OCI-LY1 (cell line): ENCODE results near the gene LANCL3.
"Not testable (repeated sequence)": the region's sequence is repeated elsewhere in the genome, so short reads cannot be mapped to it uniquely, and the experiment has no call there.

ENCODE experiments used
- H2AFZ ChIP-seq: fragments of 200-600 bp; sonication (generic), shearing (Covaris generic); 2 replicates; pipeline ENCODE4 v1.6.0; 2014; ENCODE audit warnings: antibody characterized with exemption, mild to moderate bottlenecking, low read length
- H3F3A ChIP-seq: fragments of 200-600 bp; sonication (generic), shearing (Covaris generic); 2 replicates; pipeline ENCODE4 v1.6.0; 2014; ENCODE audit warnings: mild to moderate bottlenecking, antibody characterized with exemption, low read length, moderate library complexity; ENCODE audit not compliant: insufficient read depth
- H3K27ac ChIP-seq: fragments of 200-600 bp; sonication (generic); 2 replicates; pipeline ENCODE4 v1.5.1; 2014; ENCODE audit warnings: low read length, mixed run types, mild to moderate bottlenecking, low read depth; ENCODE audit not compliant: poor library complexity, severe bottlenecking
- H3K27me3 ChIP-seq: fragments of 200-600 bp; sonication (generic); 2 replicates; pipeline ENCODE4 v1.6.0; 2014; ENCODE audit warnings: antibody characterized with exemption, mild to moderate bottlenecking, low read length, moderate library complexity; ENCODE audit not compliant: insufficient read depth
- H3K36me3 ChIP-seq: fragments of 200-600 bp; sonication (generic); 2 replicates; pipeline ENCODE4 v1.6.1; 2014; ENCODE audit warnings: mild to moderate bottlenecking, antibody characterized with exemption, low read length, moderate library complexity, mixed read lengths; ENCODE audit not compliant: insufficient read depth
- H3K4me1 ChIP-seq: fragments of 200-600 bp; sonication (generic); 2 replicates; pipeline ENCODE4 v1.5.1; 2014; ENCODE audit warnings: mild to moderate bottlenecking, low read length, moderate library complexity; ENCODE audit not compliant: insufficient read depth, severe bottlenecking
- H3K4me2 ChIP-seq: fragments of 200-600 bp; sonication (generic), shearing (Covaris generic); 2 replicates; pipeline ENCODE4 v1.6.1; 2014; ENCODE audit warnings: low read length
- H3K4me3 ChIP-seq: fragments of 200-600 bp; sonication (generic); 2 replicates; pipeline ENCODE4 v1.5.1; 2014; ENCODE audit warnings: low read length, low read depth, mild to moderate bottlenecking, mixed read lengths; ENCODE audit not compliant: poor library complexity, severe bottlenecking
- H3K79me2 ChIP-seq: fragments of 200-600 bp; shearing (Covaris generic); 2 replicates; pipeline ENCODE4 v1.6.1; 2016; ENCODE audit warnings: mixed run types, low read length, mixed read lengths; ENCODE audit not compliant: insufficient read depth
- H3K9ac ChIP-seq: fragments of 200-600 bp; sonication (generic), shearing (Covaris generic); 2 replicates; pipeline ENCODE4 v1.6.1; 2014; ENCODE audit warnings: mild to moderate bottlenecking, low read length, mixed read lengths
- H3K9me2 ChIP-seq: fragments of 200-600 bp; sonication (generic), shearing (Covaris generic); 2 replicates; pipeline ENCODE4 v1.6.1; 2014; ENCODE audit warnings: low read depth, mild to moderate bottlenecking, low read length, mixed read lengths
- H3K9me3 ChIP-seq: fragments of 200-600 bp; shearing (Covaris generic); 2 replicates; pipeline ENCODE4 v1.6.1; 2014; ENCODE audit warnings: low read length, mixed read lengths
- H4K20me1 ChIP-seq: fragments of 200-600 bp; sonication (generic), shearing (Covaris generic); 2 replicates; pipeline ENCODE4 v1.6.0; 2016; ENCODE audit warnings: mild to moderate bottlenecking, low read length; ENCODE audit not compliant: insufficient read depth
- EZH2 ChIP-seq: fragments of 200-600 bp; sonication (generic), shearing (Covaris generic); IDR thresholded peaks from 2 replicates; pipeline ENCODE4 v1.8.0; 2017; ENCODE audit warnings: borderline replicate concordance, mixed run types, mild to moderate bottlenecking, antibody characterized with exemption, low read length, moderate library complexity, mixed read lengths
- TF ChIP-seq, protein P1 (sequence below): fragments of 200-600 bp; sonication (generic), shearing (Covaris generic); IDR thresholded peaks from 2 replicates; pipeline ENCODE4 v1.5.1; 2017; ENCODE audit warnings: mild to moderate bottlenecking, antibody characterized with exemption, low read length, moderate library complexity, mixed read lengths

Gene LANCL3

DNA sequence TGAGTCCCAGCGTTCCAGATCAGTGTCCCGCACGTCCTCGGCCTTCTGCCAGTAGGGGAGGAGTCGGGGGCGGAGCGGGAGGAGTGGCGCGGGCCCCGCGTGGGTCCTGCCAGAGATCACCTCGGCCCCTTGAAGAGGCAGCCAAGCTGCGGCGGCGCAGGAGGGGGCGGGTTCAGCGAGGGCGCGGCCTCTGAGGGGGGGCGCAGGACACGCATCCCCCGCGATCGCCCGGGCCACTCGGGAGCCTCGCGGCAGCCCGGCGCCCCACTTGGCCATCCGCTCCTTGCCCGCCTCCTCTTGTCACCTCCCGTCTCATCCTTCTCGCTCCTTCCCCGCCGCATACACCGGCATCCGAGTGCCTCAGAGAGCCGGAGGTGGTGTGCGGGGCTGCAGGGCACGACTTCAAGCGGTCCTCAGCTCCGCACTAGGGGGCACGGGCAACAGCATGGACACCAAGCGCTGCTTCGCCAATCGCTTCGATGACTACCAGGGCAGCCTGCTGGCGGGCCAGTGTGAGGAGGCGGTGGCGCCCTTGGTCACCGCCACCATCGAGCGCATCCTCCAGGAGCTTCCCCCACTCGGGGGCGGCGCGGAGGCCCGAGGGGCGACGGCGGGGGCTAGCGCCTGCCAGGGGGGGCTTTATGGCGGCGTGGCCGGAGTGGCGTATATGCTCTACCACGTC is at the start of gene LANCL3:
LANCL3 (plus strand) TSS at position 236 of the 682 bp plus-strand sequence; CDS start at position 446, 210 bp downstream.
- H3K9me2 ChIP-seq, H3K4me1 ChIP-seq, H3K9ac ChIP-seq, H4K20me1 ChIP-seq, H2AFZ ChIP-seq, H3K79me2 ChIP-seq, H3K4me2 ChIP-seq, H3K9me3 ChIP-seq, H3K36me3 ChIP-seq, H3K4me3 ChIP-seq, H3K27ac ChIP-seq, H3F3A ChIP-seq, H3K27me3 ChIP-seq: not testable (repeated sequence)

- not testable (repeated sequence) for H3K36me3 ChIP-seq, H3K4me2 ChIP-seq, H3F3A ChIP-seq, H4K20me1 ChIP-seq, H3K9me2 ChIP-seq, H3K27me3 ChIP-seq, H2AFZ ChIP-seq, H3K9me3 ChIP-seq, H3K9ac ChIP-seq, H3K27ac ChIP-seq, H3K79me2 ChIP-seq, H3K4me1 ChIP-seq, H3K4me3 ChIP-seq
These were observed 47.8 kb upstream of the LANCL3 start for GRCh38 chrX:37523673-37524072.

- no peak overlapping the region for H3K27ac ChIP-seq
- no peaks in the 10 kb centered on the region for H3K27me3 ChIP-seq
- no peak overlapping the region for H3K4me2 ChIP-seq
- H3K4me1 ChIP-seq = no peaks in the 10 kb centered on the region
- no peak overlapping the region for H2AFZ ChIP-seq
- TF ChIP-seq, protein P1, sequence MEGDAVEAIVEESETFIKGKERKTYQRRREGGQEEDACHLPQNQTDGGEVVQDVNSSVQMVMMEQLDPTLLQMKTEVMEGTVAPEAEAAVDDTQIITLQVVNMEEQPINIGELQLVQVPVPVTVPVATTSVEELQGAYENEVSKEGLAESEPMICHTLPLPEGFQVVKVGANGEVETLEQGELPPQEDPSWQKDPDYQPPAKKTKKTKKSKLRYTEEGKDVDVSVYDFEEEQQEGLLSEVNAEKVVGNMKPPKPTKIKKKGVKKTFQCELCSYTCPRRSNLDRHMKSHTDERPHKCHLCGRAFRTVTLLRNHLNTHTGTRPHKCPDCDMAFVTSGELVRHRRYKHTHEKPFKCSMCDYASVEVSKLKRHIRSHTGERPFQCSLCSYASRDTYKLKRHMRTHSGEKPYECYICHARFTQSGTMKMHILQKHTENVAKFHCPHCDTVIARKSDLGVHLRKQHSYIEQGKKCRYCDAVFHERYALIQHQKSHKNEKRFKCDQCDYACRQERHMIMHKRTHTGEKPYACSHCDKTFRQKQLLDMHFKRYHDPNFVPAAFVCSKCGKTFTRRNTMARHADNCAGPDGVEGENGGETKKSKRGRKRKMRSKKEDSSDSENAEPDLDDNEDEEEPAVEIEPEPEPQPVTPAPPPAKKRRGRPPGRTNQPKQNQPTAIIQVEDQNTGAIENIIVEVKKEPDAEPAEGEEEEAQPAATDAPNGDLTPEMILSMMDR = no peak
- no peak for TF ChIP-seq EZH2
- no peaks in the 10 kb centered on the region for H3K36me3 ChIP-seq
- no peaks in the 10 kb centered on the region for H3K9me2 ChIP-seq
- no peaks in the 10 kb centered on the region for H4K20me1 ChIP-seq
- H3K4me3 ChIP-seq = no peak overlapping the region
- H3K79me2 ChIP-seq = no peaks in the 10 kb centered on the region
- no peaks in the 10 kb centered on the region for H3F3A ChIP-seq
- no peaks in the 10 kb centered on the region for H3K9me3 ChIP-seq
- no peak overlapping the region for H3K9ac ChIP-seq
These were observed 29.5 kb upstream of the LANCL3 start for GRCh38 chrX:37541991-37542390.

GRCh38 chrX:37542791-37543190 is 28.7 kb upstream of the LANCL3 start:
- H3K36me3 ChIP-seq = no peaks in the 10 kb centered on the region
- no peak overlapping the region for H3K4me2 ChIP-seq
- H3K4me1 ChIP-seq = no peaks in the 10 kb centered on the region
- no peaks in the 10 kb centered on the region for H4K20me1 ChIP-seq
- H3K27ac ChIP-seq = no peak overlapping the region
- no peaks in the 10 kb centered on the region for H3F3A ChIP-seq
- no peaks in the 10 kb centered on the region for H3K9me3 ChIP-seq
- no peak overlapping the region for H3K9ac ChIP-seq
- H2AFZ ChIP-seq = no peak overlapping the region
- no peaks in the 10 kb centered on the region for H3K79me2 ChIP-seq
- no peak overlapping the region for H3K4me3 ChIP-seq
- no peaks in the 10 kb centered on the region for H3K27me3 ChIP-seq
- no peak for TF ChIP-seq EZH2
- TF ChIP-seq, protein P1 = no peak
- no peaks in the 10 kb centered on the region for H3K9me2 ChIP-seq
